Activated CD8-positive, alpha-beta memory T cell treated with anti-CD3 and anti-CD28 coated beads for 36 hours (primary cell): ENCODE measurements around the gene LRRC8E. TPM values are rescaled to one million over a fixed set of nuclear protein-coding genes. Genes with fewer than 3 reads are reported as not detected.

Source experiments
- CTCF ChIA-PET: fragments of 350-600 bp; sonication (Branson Sonifier 250); formaldehyde crosslinking; loops from one replicate; lab custom pipeline; 2021; ENCODE audit warnings: antibody characterized with exemption; lab: Charles Lee
- POLR2A ChIA-PET: fragments of 350-600 bp; sonication (Branson Sonifier 250); formaldehyde crosslinking; loops from one replicate; lab custom pipeline; 2021; ENCODE audit warnings: antibody characterized with exemption; lab: Charles Lee
- total RNA-seq, 2 experiments: library from RNA; stranded (reverse); gene quantifications; one replicate each; pipeline ENCODE4 v1.2.3, GENCODE V29; 2021

LRRC8E gene
- total RNA-seq, 2 experiments from 2014 or later, result not detected

DNA sequence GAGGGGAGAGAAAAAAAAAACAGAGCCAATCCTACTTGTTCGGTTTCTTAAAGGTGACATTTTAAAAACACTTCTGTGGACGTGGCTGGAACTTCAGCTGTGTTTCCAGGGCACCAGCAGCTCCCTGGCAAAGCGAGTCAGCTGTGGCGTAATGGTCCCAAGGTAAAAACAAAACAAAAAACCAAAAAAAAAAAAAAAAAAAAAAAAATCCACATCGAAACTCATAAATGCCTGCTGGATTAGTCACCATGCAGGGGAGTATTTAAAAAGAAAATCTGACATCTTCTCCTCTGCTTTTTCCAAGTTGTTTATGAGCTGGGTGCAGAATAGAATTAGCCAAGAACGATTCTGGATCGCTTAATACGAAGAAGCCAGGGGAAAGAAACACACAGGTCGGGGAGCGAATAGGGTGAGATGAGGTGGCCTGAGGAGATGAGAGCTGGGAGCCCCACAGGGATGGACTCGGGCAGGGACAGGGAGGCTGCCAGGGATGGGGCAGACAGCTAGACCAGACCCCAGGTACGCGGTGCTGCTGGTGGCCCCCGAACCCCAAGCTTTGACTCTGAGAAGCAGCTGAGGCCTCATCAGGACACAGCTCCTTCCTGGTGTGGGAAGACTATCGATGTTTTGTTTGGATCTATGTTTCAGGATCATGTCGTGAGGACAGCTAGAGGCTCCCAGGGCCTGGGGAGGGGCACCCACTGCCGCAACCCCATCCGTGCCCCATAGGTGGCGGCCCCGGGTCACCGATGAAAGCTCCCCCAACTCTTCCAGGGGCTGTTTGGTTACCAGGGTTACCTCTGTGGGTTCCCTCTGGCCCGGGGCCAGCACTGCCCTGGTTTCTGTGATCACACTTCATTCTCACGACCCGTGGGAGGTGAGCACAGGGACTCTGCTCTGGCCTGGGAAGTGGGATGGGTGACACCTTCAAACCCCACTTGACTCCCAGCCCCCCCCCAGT lies 40.7 kb downstream of the LRRC8E start:
- POLR2A ChIA-PET, result interaction anchor here (0.7 to 4.1 kb wide), 2 partner anchors 15 to 127 kb away, joined by 11 to 21 read pairs; partner anchors contain the start of gene TIMM44
- CTCF ChIA-PET, result interaction anchor here (0.5 to 0.9 kb wide), 6 partner anchors 11 to 51 kb away, joined by 3 to 5 read pairs (median 3); no protein-coding TSS in a partner anchor

DNA sequence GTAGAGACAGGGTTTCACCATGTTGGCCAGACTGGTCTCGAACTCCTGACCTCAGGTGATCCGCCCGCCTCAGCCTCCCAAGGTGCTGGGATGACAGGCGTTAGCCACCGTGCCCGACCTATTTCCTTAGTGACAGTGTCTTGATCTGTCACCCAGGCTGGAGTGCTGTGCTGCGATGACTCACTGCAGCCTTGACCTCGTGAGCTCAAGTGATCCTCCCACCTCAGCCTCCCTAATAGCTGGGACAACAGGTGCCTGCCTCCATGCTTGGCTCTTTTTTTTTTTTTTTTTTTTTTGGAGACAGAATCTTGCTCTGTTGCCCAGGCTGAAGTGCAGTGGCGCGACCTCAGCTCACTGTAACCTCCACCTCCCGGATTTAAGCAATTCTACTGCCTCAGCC lies 41.7 kb downstream of the LRRC8E start:
- CTCF ChIA-PET, result interaction anchor here (1.2 kb wide), 1 partner anchor 15 kb away, joined by 3 read pairs; no protein-coding TSS in a partner anchor
- POLR2A ChIA-PET, result interaction anchor here (4.1 kb wide), 1 partner anchor 14 kb away, joined by 21 read pairs; the partner anchor contains the start of gene TIMM44

DNA sequence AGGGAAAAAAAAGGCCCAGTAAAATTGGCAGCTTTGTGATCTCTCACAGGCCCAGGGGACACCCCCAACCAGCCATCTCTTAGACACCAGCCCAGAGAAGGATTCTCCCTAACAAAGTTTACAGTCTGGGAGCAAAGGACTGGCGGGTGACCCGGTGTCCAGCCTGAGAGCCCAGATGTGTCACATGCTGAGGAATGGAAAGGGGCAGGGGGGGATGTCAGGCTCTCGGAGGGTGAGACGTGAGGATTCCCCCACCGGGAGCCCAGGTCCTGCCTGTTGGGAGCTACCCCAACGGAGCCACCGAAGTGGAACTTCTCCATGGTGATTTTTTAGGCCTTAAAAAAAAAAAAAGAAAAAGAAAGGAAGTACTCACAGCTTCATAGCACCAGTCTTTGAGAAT lies 42.5 kb downstream of the LRRC8E start:
- CTCF ChIA-PET, result interaction anchor here (1.2 kb wide), 1 partner anchor 14 kb away, joined by 3 read pairs; no protein-coding TSS in a partner anchor
- POLR2A ChIA-PET, result interaction anchor here (0.6 to 4.1 kb wide), 2 partner anchors 13 to 163 kb away, joined by 3 to 21 read pairs; partner anchors contain the start of gene TIMM44

DNA sequence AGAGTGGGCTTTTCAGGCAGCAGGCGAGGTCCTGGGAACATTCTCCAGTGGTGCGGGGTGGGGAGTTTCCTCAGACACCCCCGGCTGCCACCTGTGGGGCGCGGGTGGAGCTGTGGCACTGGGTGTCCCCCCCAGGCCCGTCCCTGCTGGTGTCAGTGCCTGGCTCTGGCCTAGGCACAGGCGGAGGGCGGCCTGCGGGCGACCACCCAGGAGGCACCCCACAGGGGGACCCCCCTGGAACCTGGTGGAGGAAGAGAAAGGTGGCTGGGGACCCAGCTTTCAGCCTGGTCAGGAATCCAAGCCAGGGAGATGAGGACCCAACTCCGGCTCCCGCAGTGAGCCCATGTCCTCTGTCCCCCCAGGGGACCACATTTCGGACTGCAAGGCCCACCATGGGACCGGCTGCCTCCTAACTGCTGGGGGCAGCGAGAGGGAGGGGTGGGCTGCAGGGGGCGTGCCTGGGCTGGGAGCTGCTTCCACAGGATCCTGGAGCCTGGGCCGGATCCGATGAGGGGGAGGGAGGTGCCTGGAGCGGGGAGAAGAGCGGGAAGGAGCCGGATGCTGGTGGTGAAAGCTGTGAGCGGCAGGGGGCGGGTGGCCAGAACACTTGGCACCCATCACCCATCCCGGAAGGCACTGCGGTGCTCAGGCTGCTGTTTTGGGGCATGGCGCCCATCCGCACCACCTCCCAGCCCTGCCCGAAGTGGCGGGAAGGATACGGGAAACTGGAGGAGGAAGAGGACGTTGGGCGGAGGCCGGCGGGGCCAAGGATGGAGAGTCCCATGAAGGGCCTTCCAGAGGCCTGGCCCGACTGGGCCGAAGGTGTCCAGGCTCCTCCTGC lies 43.1 kb downstream of the LRRC8E start:
- ChIA-PET CTCF (interaction anchor here (1.2 kb wide), 1 partner anchor 13 kb away, joined by 3 read pairs; no protein-coding TSS in a partner anchor), POLR2A (interaction anchor here (0.6 kb wide), 1 partner anchor 162 kb away, joined by 3 read pairs; no protein-coding TSS in a partner anchor)

- POLR2A ChIA-PET, result no interaction called here
- CTCF ChIA-PET, result no interaction called here
Observed at GRCh38 chr19:7932276-7932929, 44.1 kb downstream of the LRRC8E start.

- CTCF ChIA-PET, result no interaction called here
- POLR2A ChIA-PET, result no interaction called here
Observed at GRCh38 chr19:7932930-7933300, 44.6 kb downstream of the LRRC8E start.

- POLR2A ChIA-PET, result no interaction called here
- CTCF ChIA-PET, result no interaction called here
Observed at GRCh38 chr19:7933411-7933810, 45.1 kb downstream of the LRRC8E start.

- CTCF ChIA-PET, result no interaction called here
- POLR2A ChIA-PET, result interaction anchor here (0.7 kb wide), 1 partner anchor 309 kb away, joined by 10 read pairs; no protein-coding TSS in a partner anchor
Observed at GRCh38 chr19:7933828-7934725, 45.8 kb downstream of the LRRC8E start.

DNA sequence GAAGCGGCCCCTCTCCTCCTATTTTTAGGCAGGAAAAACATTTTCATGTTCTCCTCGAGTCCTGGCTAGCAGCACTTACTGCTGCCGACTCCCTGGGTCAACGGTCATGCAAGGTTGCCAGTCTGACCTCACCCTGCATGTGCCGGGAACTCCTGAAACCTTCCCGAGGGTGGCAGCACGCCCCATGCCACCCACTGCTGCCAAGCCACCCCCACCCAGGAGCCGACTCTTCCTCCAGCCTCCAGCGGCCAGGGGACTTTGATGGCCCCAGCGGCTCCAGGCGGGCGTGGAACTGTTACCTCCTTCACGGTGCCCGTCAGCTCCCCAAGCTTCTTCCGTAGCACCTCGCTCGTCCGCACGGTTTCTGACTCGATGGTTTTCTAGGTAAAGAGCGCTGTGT lies 46.5 kb downstream of the LRRC8E start:
- POLR2A ChIA-PET, result interaction anchor here (0.7 kb wide), 1 partner anchor 310 kb away, joined by 10 read pairs; no protein-coding TSS in a partner anchor
- CTCF ChIA-PET, result interaction anchor here (0.7 to 1.4 kb wide), 2 partner anchors 8 to 74 kb away, joined by 4 to 5 read pairs; partner anchors contain the start of gene CTXN1

DNA sequence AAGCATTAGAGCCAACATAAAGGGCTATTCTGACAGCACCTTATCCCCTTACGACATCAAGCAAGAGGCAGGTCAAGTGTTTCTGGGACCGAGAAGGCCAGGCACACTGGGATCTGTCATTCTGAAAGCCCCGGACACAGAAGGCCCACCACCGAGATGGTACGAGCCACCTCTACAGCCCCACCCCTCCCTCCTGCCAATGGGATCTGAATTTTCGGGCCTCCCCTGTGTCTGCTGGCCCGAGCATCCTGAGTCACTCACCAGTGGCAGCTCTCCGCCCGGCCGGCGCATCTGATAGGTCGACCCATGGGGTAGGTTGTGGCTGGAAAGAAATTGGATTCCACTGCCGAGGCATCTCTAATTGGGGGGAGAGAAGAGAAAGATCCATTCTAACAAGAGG lies 52.5 kb downstream of the LRRC8E start:
- ChIA-PET POLR2A (no interaction called here), CTCF (interaction anchor here (1.5 to 2.1 kb wide), 2 partner anchors 12 to 30 kb away, joined by 3 to 4 read pairs; no protein-coding TSS in a partner anchor)

- ChIA-PET CTCF (interaction anchor here (0.6 to 1.5 kb wide), 2 partner anchors 13 to 233 kb away, joined by 3 read pairs; no protein-coding TSS in a partner anchor), POLR2A (interaction anchor here (0.6 kb wide), 1 partner anchor 26 kb away, joined by 3 read pairs; no protein-coding TSS in a partner anchor)
Observed at GRCh38 chr19:7941895-7942596, 53.7 kb downstream of the LRRC8E start.

GRCh38 chr19:7942981-7943443 lies 54.7 kb downstream of the LRRC8E start:
- ChIA-PET POLR2A (interaction anchor here (0.6 to 2.3 kb wide), 7 partner anchors 14 to 1744 kb away, joined by 3 to 21 read pairs (median 5); partner anchors contain the start of genes ELAVL1 and SNAPC2), CTCF (interaction anchor here (0.7 to 3.3 kb wide), 16 partner anchors 17 to 310 kb away, joined by 3 to 24 read pairs (median 4); partner anchors contain the start of genes CTXN1, ELAVL1, MAP2K7 and SNAPC2)

DNA sequence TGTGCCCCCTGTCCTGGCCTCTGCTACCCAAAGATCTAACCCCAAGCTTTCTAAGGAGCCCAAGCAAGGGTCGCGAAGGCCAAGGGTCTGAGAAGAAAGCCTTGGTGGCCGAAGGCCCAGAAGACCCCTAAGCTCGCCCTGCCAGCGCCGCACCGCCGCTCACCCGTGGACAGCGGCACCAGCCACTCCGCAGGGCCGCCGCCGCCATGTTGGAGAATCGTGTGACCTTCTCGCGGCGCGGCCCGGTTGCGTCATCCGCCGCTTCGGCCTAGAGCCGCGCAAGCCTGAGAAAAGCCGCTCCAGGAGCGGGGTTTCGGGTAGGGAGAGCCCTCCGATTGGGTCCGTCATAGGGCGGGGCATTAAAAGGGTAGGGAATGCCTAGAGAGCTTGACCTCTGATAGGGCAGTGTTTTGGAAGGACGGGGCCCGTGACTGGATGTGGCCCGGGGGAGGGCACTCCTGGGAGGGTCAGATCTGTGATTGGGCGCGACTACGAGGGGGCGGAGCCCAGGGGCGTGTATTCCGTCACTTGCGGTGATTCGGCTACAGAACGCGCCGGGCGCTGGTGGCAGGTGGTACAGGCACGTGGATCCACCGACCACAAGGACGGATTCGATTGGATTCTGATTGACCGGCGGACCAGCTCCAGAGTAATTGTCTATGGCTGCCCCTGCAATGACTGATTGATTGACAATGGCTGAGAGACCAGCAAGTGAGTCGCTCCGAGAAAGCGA lies 55.3 kb downstream of the LRRC8E start, which contains the start of gene TIMM44:
TSS of gene TIMM44 (minus strand) at position 223 of the 733 bp plus-strand sequence. CDS start at position 208, 15 bp downstream.
- POLR2A ChIA-PET, result interaction anchor here (0.6 to 2.3 kb wide), 8 partner anchors 15 to 1745 kb away, joined by 3 to 21 read pairs (median 5); partner anchors contain the start of genes ELAVL1 and SNAPC2
- CTCF ChIA-PET, result interaction anchor here (0.6 to 3.3 kb wide), 26 partner anchors 15 to 379 kb away, joined by 3 to 24 read pairs (median 4); partner anchors contain the start of genes CTXN1, ELAVL1, MAP2K7 and SNAPC2

DNA sequence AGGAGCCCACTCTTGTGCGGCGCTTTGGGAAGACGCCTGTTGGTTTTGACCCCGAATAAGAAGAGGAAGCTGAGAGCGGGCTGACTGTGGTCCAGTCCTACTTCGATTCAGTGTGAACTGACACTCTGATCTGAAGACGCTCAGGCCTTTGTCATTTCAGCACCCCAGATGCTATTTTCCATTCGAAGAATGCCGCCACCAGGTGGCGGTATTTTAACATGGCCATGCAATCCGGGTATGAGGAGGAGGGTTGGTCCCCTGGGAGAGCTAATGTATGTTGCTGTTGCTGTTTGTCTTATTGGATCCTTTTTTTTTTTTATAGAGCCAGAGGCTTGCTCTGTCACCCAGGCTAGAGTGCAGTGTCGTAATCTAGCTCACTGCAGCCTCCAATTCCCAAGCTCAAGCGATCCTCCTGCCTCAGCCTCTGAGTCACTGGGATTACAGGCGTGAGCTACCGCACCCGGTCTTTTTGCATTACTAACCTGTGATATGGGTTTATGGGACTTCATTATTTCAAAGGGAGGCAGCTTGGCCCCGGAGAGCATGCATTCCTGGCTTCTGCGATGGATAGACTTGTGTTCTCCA lies 56.0 kb downstream of the LRRC8E start:
- ChIA-PET CTCF (interaction anchor here (0.6 to 3.3 kb wide), 28 partner anchors 14 to 378 kb away, joined by 3 to 24 read pairs (median 4); partner anchors contain the start of genes CTXN1, ELAVL1, MAP2K7 and SNAPC2), POLR2A (interaction anchor here (0.5 to 2.3 kb wide), 6 partner anchors 16 to 637 kb away, joined by 3 to 21 read pairs (median 10); partner anchors contain the start of genes ELAVL1 and SNAPC2)
